Keratinocyte (primary cell): ENCODE measurements around the gene TREH. TPM values are rescaled to one million over a fixed set of nuclear protein-coding genes. Genes with fewer than 3 reads are reported as not detected.
A peak's percentile ranks its signal among the peaks of the same experiment; 100 is the strongest.

Experiments used
- DNase-seq: peaks from one replicate; pipeline ENCODE4 v3.0.0-alpha.2; 2011; ENCODE audit warnings: low read depth, missing footprints, low spot score
- FAIRE-seq: peaks from 2 replicates; lab custom pipeline; 2011; peaks lifted over from hg19 to GRCh38; lab: Jason Lieb, UNC
- H2AFZ ChIP-seq: 2 replicates; pipeline ENCODE4 v1.6.0; 2012; ENCODE audit warnings: low read length, control low read depth, inconsistent platforms; ENCODE audit not compliant: control insufficient read depth
- H3K27ac ChIP-seq: 2 replicates; pipeline ENCODE4 v1.5.1; 2011; ENCODE audit warnings: low read length; ENCODE audit not compliant: control insufficient read depth, insufficient read depth
- H3K27me3 ChIP-seq: 3 replicates; pipeline ENCODE4 v1.6.0; 2011; ENCODE audit warnings: low read length; ENCODE audit not compliant: control insufficient read depth, insufficient read depth; ENCODE audit errors: extremely low read depth
- H3K36me3 ChIP-seq, 2 experiments: 2 replicates in 1 of 2; 3 replicates in 1 of 2; pipeline ENCODE4 v1.5.1; 2011; ENCODE audit warnings: low read length in 2 of 2, mild to moderate bottlenecking in 1 of 2; ENCODE audit not compliant: control insufficient read depth in 2 of 2, insufficient read depth in 2 of 2; ENCODE audit errors: extremely low read depth in 1 of 2
- H3K4me1 ChIP-seq: 3 replicates; pipeline ENCODE4 v1.5.1; 2011; ENCODE audit warnings: low read length; ENCODE audit not compliant: control insufficient read depth, insufficient read depth; ENCODE audit errors: extremely low read depth
- H3K4me2 ChIP-seq: 3 replicates; pipeline ENCODE4 v1.6.0; 2011; ENCODE audit warnings: low read depth, low read length; ENCODE audit not compliant: control insufficient read depth, insufficient read depth; ENCODE audit errors: extremely low read depth
- H3K4me3 ChIP-seq, 3 experiments: fragments of 200-600 bp in 1 of 3; sonication (generic) in 1 of 3; 2 replicates in 2 of 3; 3 replicates in 1 of 3; pipeline ENCODE4 v1.5.1; 2011 to 2016; ENCODE audit warnings: low read length in 3 of 3, mild to moderate bottlenecking in 3 of 3, control low read depth in 2 of 3, inconsistent platforms in 1 of 3, low read depth in 1 of 3, mixed read lengths in 1 of 3, mixed run types in 1 of 3, moderate library complexity in 1 of 3; ENCODE audit not compliant: control insufficient read depth in 2 of 3, insufficient read depth in 2 of 3; ENCODE audit errors: extremely low read depth in 1 of 3
- H3K79me2 ChIP-seq: 2 replicates; pipeline ENCODE4 v1.6.0; 2012; ENCODE audit warnings: low read length; ENCODE audit not compliant: control insufficient read depth, insufficient read depth
- H3K9ac ChIP-seq: 3 replicates; pipeline ENCODE4 v1.6.0; 2011; ENCODE audit warnings: low read length; ENCODE audit not compliant: control insufficient read depth, insufficient read depth; ENCODE audit errors: extremely low read depth
- H3K9me1 ChIP-seq: 3 replicates; pipeline ENCODE4 v1.6.0; 2011; ENCODE audit warnings: low read length; ENCODE audit not compliant: control insufficient read depth, insufficient read depth; ENCODE audit errors: extremely low read depth
- H3K9me3 ChIP-seq: 2 replicates; pipeline ENCODE4 v1.5.1; 2012; ENCODE audit warnings: low read depth, low read length; ENCODE audit not compliant: control insufficient read depth
- H4K20me1 ChIP-seq: 3 replicates; pipeline ENCODE4 v1.6.0; 2011; ENCODE audit warnings: low read length; ENCODE audit not compliant: control insufficient read depth, insufficient read depth; ENCODE audit errors: extremely low read depth
- CTCF ChIP-seq, 3 experiments: IDR thresholded peaks in 1 of 3; conservative IDR thresholded peaks in 1 of 3; optimal IDR thresholded peaks in 1 of 3; 2 replicates in 2 of 3; 3 replicates in 1 of 3; pipeline versions ENCODE3 to v1.5.1; 2011; ENCODE audit warnings: low read length in 3 of 3, mild to moderate bottlenecking in 3 of 3, moderate library complexity in 2 of 3, control low read depth in 1 of 3, inconsistent platforms in 1 of 3; ENCODE audit not compliant: insufficient read depth in 2 of 3; ENCODE audit errors: extremely low read depth in 1 of 3
- EZH2 ChIP-seq: IDR thresholded peaks from one replicate; pipeline ENCODE4 v1.6.1; 2012; ENCODE audit warnings: inconsistent platforms, mild to moderate bottlenecking, low read length, moderate library complexity
- dilution Hi-C: fragments of 300-500 bp; cut with MboI; formaldehyde crosslinking; loops from one replicate; pipeline ENCODE4 v1.7.0; 2020; ENCODE audit warnings: low sequenced_read_pairs; ENCODE audit not compliant: extremely low pct_ligation_motif_present
- polyA plus RNA-seq, 5 experiments: library from polyadenylated mRNA; depleted of rRNA in 3 of 5; stranded (reverse) in 3 of 5; stranded (forward) in 1 of 5; unstranded in 1 of 5; fragments of >200 nt; gene quantifications; 1 replicate in 1 of 5; 2 replicates in 3 of 5; 3 replicates in 1 of 5; pipeline versions ENCODE4 v1.2.1 to v1.2.3, GENCODE V29; 2011 to 2012; ENCODE audit warnings: missing spikeins in 2 of 5, low read depth in 1 of 5, low replicate concordance in 1 of 5

TREH gene
- polyA plus RNA-seq, 1 donor (not counting 4 experiments of a cell fraction or from before 2014, with no cell fraction given): not detected

- Histone ChIP-seq H3K27ac (no peak overlapping the region), H4K20me1 (peaks cover 4% of the 10 kb centered on the region), H3K27me3 (no peaks in the 10 kb centered on the region), H3K4me1 (peaks cover 2% of the 10 kb centered on the region), H3K9me1 (no peaks in the 10 kb centered on the region), H3K4me2 (no peak overlapping the region), H3K36me3 (no peaks in the 10 kb centered on the region), H3K4me3 (no peak overlapping the region), H2AFZ (no peak overlapping the region), H3K9me3 (no peaks in the 10 kb centered on the region), H3K9ac (no peak overlapping the region), H3K79me2 (no peaks in the 10 kb centered on the region)
- no peak for TF ChIP-seq CTCF (optimal IDR thresholded peaks at IDR 0.05 in 1 of 3, IDR thresholded peaks at IDR 0.05 in 1 of 3, conservative IDR thresholded peaks at IDR 0.05 in 1 of 3; ENCODE audit: extremely low read depth in 1 of 3, insufficient read depth in 2 of 3, low read length in 3 of 3)
- TF ChIP-seq EZH2: no peak
- FAIRE-seq (no peak), DNase-seq (no peak)
- dilution Hi-C loops: no loop called here
Measured at GRCh38 chr11:118663381-118663780, 16.1 kb downstream of the TREH start.

DNA sequence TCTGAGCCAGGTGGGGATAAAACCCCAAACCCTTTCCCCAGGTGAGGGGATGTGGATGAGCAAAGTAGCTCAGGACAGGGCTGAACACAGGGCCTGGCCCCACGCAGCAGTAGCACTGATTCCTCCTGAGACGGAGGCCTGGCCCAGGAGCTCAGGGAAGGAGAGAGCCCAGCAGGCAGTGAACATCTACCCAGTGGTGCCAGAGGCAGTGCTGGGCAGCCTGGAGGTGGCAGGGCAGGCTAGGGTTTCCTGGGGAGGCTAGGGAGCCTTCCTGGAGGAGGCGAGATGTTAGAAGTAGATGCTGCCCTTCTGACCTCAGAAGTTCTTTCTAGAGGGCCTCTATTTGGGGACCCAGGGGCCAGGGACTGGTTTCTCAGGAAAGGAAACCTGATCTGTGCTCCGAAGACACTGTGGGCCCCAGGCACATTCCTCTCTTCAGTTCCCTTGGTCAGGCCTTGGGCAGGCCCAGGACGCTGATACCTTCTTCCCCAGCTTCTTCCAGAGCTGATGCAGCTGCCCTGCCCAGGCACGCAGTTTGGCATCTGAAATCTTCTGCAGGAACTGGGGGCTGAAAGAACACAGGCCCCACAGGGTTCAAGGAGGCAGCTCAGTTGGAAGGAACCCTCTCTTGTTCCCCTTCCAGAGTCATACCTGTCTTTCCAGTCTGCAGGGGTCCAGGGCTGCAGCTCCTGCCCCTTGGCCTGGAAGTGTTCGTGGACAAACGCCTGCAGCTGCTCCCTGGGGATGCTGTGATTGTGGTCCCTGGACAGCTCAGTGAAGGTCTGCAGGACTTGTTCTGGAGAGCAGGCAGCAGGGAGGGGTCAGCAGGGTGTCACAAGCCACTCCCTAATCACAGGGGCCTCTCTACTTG is 16.8 kb downstream of the TREH start:
- peaks cover 2% of the 10 kb centered on the region for H3K4me1 ChIP-seq
- dilution Hi-C loops: no loop called here
- no peaks in the 10 kb centered on the region for H3K36me3 ChIP-seq
- no peak overlapping the region for H3K4me2 ChIP-seq
- no peak overlapping the region for H2AFZ ChIP-seq
- no peaks in the 10 kb centered on the region for H3K9me1 ChIP-seq
- no peak for TF ChIP-seq EZH2
- TF ChIP-seq CTCF (optimal IDR thresholded peaks at IDR 0.05 in 1 of 3, IDR thresholded peaks at IDR 0.05 in 1 of 3, conservative IDR thresholded peaks at IDR 0.05 in 1 of 3; ENCODE audit: extremely low read depth in 1 of 3, insufficient read depth in 2 of 3, low read length in 3 of 3): peak in 1 of 3 experiments; percentile 37
- H3K9me3 ChIP-seq: no peaks in the 10 kb centered on the region
- peaks cover 5% of the 10 kb centered on the region for H4K20me1 ChIP-seq
- no peak overlapping the region for H3K27ac ChIP-seq
- DNase-seq: no peak
- no peak overlapping the region for H3K4me3 ChIP-seq
- H3K79me2 ChIP-seq: no peaks in the 10 kb centered on the region
- no peaks in the 10 kb centered on the region for H3K27me3 ChIP-seq
- no peak overlapping the region for H3K9ac ChIP-seq
- peak; percentile 26 for FAIRE-seq
